T-helper 1 cell treated with Interleukin-12 subunit alpha and Interleukin-12 subunit beta and Interleukin-4 antibody, amounts not matched to agents 30 μg/mL and 1 μg/mL, for 36 hours (primary cell): Measurements from ENCODE around the gene PODNL1.

Source experiments
- H3K27ac Mint-ChIP-seq: one replicate; pipeline ENCODE4 v1.8.0; 2021; ENCODE audit warnings: mild to moderate bottlenecking, mixed read lengths
- H3K27me3 Mint-ChIP-seq: one replicate; pipeline ENCODE4 v1.8.0; 2021; ENCODE audit warnings: low read depth, mixed read lengths
- H3K36me3 Mint-ChIP-seq: one replicate; pipeline ENCODE4 v1.8.0; 2021; ENCODE audit warnings: low read depth, mixed read lengths
- H3K4me1 Mint-ChIP-seq: one replicate; pipeline ENCODE4 v1.8.0; 2021; ENCODE audit warnings: low read depth, mixed read lengths
- H3K4me3 Mint-ChIP-seq: one replicate; pipeline ENCODE4 v1.8.0; 2021; ENCODE audit warnings: mild to moderate bottlenecking, moderate library complexity, mixed read lengths
- H3K9me3 Mint-ChIP-seq: one replicate; pipeline ENCODE4 v1.8.0; 2021; ENCODE audit warnings: mixed read lengths

The PODNL1 gene

GRCh38 chr19:13909430-13909829 is 28.8 kb downstream of the PODNL1 start:
- Mint-ChIP-seq H3K4me3 (no peak overlapping the region), H3K9me3 (no peaks in the 10 kb centered on the region), H3K4me1 (peaks cover 17% of the 10 kb centered on the region), H3K27ac (no peak overlapping the region), H3K36me3 (peaks cover 5% of the 10 kb centered on the region), H3K27me3 (no peaks in the 10 kb centered on the region)

GRCh38 chr19:13908674-13909073 is 29.5 kb downstream of the PODNL1 start:
- no peak overlapping the region for H3K4me3 Mint-ChIP-seq
- H3K27me3 Mint-ChIP-seq = no peaks in the 10 kb centered on the region
- no peaks in the 10 kb centered on the region for H3K9me3 Mint-ChIP-seq
- no peak overlapping the region for H3K27ac Mint-ChIP-seq
- peaks cover 5% of the 10 kb centered on the region for H3K36me3 Mint-ChIP-seq
- peaks cover 17% of the 10 kb centered on the region for H3K4me1 Mint-ChIP-seq

GRCh38 chr19:13906910-13907309 is 31.3 kb downstream of the PODNL1 start:
- Mint-ChIP-seq H3K36me3 (peaks cover 4% of the 10 kb centered on the region), H3K27ac (peak overlapping the region; percentile 65), H3K9me3 (no peaks in the 10 kb centered on the region), H3K4me3 (peak overlapping the region; percentile 81), H3K27me3 (no peaks in the 10 kb centered on the region), H3K4me1 (peaks cover 17% of the 10 kb centered on the region)

- H3K9me3 Mint-ChIP-seq = no peaks in the 10 kb centered on the region
- H3K27me3 Mint-ChIP-seq = no peaks in the 10 kb centered on the region
- peaks cover 4% of the 10 kb centered on the region for H3K36me3 Mint-ChIP-seq
- H3K27ac Mint-ChIP-seq = peak overlapping the region; percentile 65
- H3K4me1 Mint-ChIP-seq = peaks cover 17% of the 10 kb centered on the region
- H3K4me3 Mint-ChIP-seq = peak overlapping the region; percentile 81
Measured at GRCh38 chr19:13906521-13906904, 31.7 kb downstream of the PODNL1 start.

- H3K27ac Mint-ChIP-seq = peak within 1 kb of the TSS; percentile 84
- H3K4me1 Mint-ChIP-seq = peaks cover 17% of the 10 kb centered on the region
- peak within 1 kb of the TSS; percentile 84 for H3K4me3 Mint-ChIP-seq
- H3K36me3 Mint-ChIP-seq = peaks cover 4% of the 10 kb centered on the region
- no peaks in the 10 kb centered on the region for H3K9me3 Mint-ChIP-seq
- no peaks in the 10 kb centered on the region for H3K27me3 Mint-ChIP-seq
Measured at GRCh38 chr19:13905634-13906520, 32.3 kb downstream of the PODNL1 start, which contains the start of the genes BRME1 and CC2D1A. BRME1 (minus strand) TSS chr19:13906117; CDS start chr19:13904892, 1,225 bp downstream. CC2D1A (plus strand) TSS chr19:13906201; CDS start chr19:13906442, 241 bp downstream.

- Mint-ChIP-seq H3K27ac (no peak overlapping the region), H3K4me1 (peaks cover 17% of the 10 kb centered on the region), H3K9me3 (no peaks in the 10 kb centered on the region), H3K36me3 (peaks cover 4% of the 10 kb centered on the region), H3K27me3 (no peaks in the 10 kb centered on the region), H3K4me3 (no peak overlapping the region)
Measured at GRCh38 chr19:13902993-13903555, 35.1 kb downstream of the PODNL1 start.

GRCh38 chr19:13899912-13900584 is 38.2 kb downstream of the PODNL1 start:
- H3K27me3 Mint-ChIP-seq = no peaks in the 10 kb centered on the region
- no peaks in the 10 kb centered on the region for H3K36me3 Mint-ChIP-seq
- H3K4me3 Mint-ChIP-seq = no peak overlapping the region
- H3K4me1 Mint-ChIP-seq = peaks cover 2% of the 10 kb centered on the region
- no peaks in the 10 kb centered on the region for H3K9me3 Mint-ChIP-seq
- H3K27ac Mint-ChIP-seq = no peak overlapping the region

- H3K9me3 Mint-ChIP-seq = no peaks in the 10 kb centered on the region
- H3K27ac Mint-ChIP-seq = no peak overlapping the region
- H3K4me1 Mint-ChIP-seq = no peaks in the 10 kb centered on the region
- H3K36me3 Mint-ChIP-seq = no peaks in the 10 kb centered on the region
- no peak overlapping the region for H3K4me3 Mint-ChIP-seq
- H3K27me3 Mint-ChIP-seq = no peaks in the 10 kb centered on the region
Measured at GRCh38 chr19:13899393-13899792, 38.8 kb downstream of the PODNL1 start.

GRCh38 chr19:13896227-13896626 is 42.0 kb downstream of the PODNL1 start:
- Mint-ChIP-seq H3K9me3 (no peaks in the 10 kb centered on the region), H3K4me3 (no peak overlapping the region)

GRCh38 chr19:13894552-13894951 is 43.7 kb downstream of the PODNL1 start:
- H3K9me3 Mint-ChIP-seq = no peaks in the 10 kb centered on the region
- H3K27ac Mint-ChIP-seq = no peak overlapping the region
- no peaks in the 10 kb centered on the region for H3K36me3 Mint-ChIP-seq
- no peaks in the 10 kb centered on the region for H3K4me1 Mint-ChIP-seq
- no peak overlapping the region for H3K4me3 Mint-ChIP-seq
- no peaks in the 10 kb centered on the region for H3K27me3 Mint-ChIP-seq

More at GRCh38 chr19:13896227-13896626, 42.0 kb downstream of the PODNL1 start:
- Mint-ChIP-seq H3K4me1 (no peaks in the 10 kb centered on the region), H3K27ac (no peak overlapping the region), H3K36me3 (no peaks in the 10 kb centered on the region), H3K27me3 (no peaks in the 10 kb centered on the region)

- Mint-ChIP-seq H3K36me3 (no peaks in the 10 kb centered on the region), H3K4me3 (no peak overlapping the region), H3K4me1 (no peaks in the 10 kb centered on the region), H3K27ac (no peak overlapping the region), H3K27me3 (no peaks in the 10 kb centered on the region), H3K9me3 (no peaks in the 10 kb centered on the region)
Measured at GRCh38 chr19:13892870-13893269, 45.3 kb downstream of the PODNL1 start.

- H3K27me3 Mint-ChIP-seq = no peaks in the 10 kb centered on the region
- no peak overlapping the region for H3K27ac Mint-ChIP-seq
- H3K9me3 Mint-ChIP-seq = no peaks in the 10 kb centered on the region
- H3K36me3 Mint-ChIP-seq = no peaks in the 10 kb centered on the region
- H3K4me1 Mint-ChIP-seq = no peaks in the 10 kb centered on the region
- no peak overlapping the region for H3K4me3 Mint-ChIP-seq
Measured at GRCh38 chr19:13890136-13890535, 48.1 kb downstream of the PODNL1 start.

GRCh38 chr19:13888281-13888680 is 49.9 kb downstream of the PODNL1 start:
- no peak overlapping the region for H3K27ac Mint-ChIP-seq
- no peaks in the 10 kb centered on the region for H3K27me3 Mint-ChIP-seq
- peaks cover 5% of the 10 kb centered on the region for H3K4me1 Mint-ChIP-seq
- no peak overlapping the region for H3K4me3 Mint-ChIP-seq
- H3K9me3 Mint-ChIP-seq = no peaks in the 10 kb centered on the region
- H3K36me3 Mint-ChIP-seq = no peaks in the 10 kb centered on the region

GRCh38 chr19:13887517-13887916 is 50.7 kb downstream of the PODNL1 start:
- no peak overlapping the region for H3K27ac Mint-ChIP-seq
- no peak overlapping the region for H3K4me3 Mint-ChIP-seq
- H3K4me1 Mint-ChIP-seq = peaks cover 5% of the 10 kb centered on the region

More at GRCh38 chr19:13887517-13887916, 50.7 kb downstream of the PODNL1 start:
- Mint-ChIP-seq H3K36me3 (no peaks in the 10 kb centered on the region), H3K27me3 (no peaks in the 10 kb centered on the region), H3K9me3 (no peaks in the 10 kb centered on the region)
